ENCODE results near the gene TOR2A.
"Not testable (repeated sequence)": the region's sequence is repeated elsewhere in the genome, so short reads cannot be mapped to it uniquely, and the experiment has no call there.

The TOR2A gene

GRCh38 chr9:127734747-127735529 lies at the start of gene TOR2A:
TOR2A (minus strand) TSS chr9:127735294; CDS start chr9:127735270, 24 bp downstream.
- DNase-seq = peak; percentile 95 to 98

GRCh38 chr9:127783111-127784008 lies 48.3 kb upstream of the TOR2A start:
- DNase-seq = no peak

- DNase-seq = no peak
These were observed 46.7 kb upstream of the TOR2A start for GRCh38 chr9:127781806-127782205.

- DNase-seq = not testable (repeated sequence)
These were observed 45.8 kb upstream of the TOR2A start for GRCh38 chr9:127780909-127781308.

GRCh38 chr9:127780126-127780885 lies 45.2 kb upstream of the TOR2A start:
- no peak for DNase-seq

- no peak for DNase-seq
These were observed 44.3 kb upstream of the TOR2A start for GRCh38 chr9:127779136-127779981.

- no peak for DNase-seq
These were observed 43.4 kb upstream of the TOR2A start, which contains the start of gene SH2D3C for GRCh38 chr9:127778280-127779135. SH2D3C (minus strand) TSS chr9:127778666; CDS start chr9:127778627, 39 bp downstream.

- no peak for DNase-seq
These were observed 42.4 kb upstream of the TOR2A start for GRCh38 chr9:127777368-127777980.

- DNase-seq = no peak
These were observed 41.8 kb upstream of the TOR2A start for GRCh38 chr9:127776924-127777289.

- DNase-seq = peak in 1 of 2 experiments; percentile 15
These were observed 41.3 kb upstream of the TOR2A start for GRCh38 chr9:127776195-127776923.

GRCh38 chr9:127773981-127774380 lies 38.9 kb upstream of the TOR2A start:
- no peak for DNase-seq

GRCh38 chr9:127773272-127773671 lies 38.2 kb upstream of the TOR2A start:
- DNase-seq = no peak

- no peak for DNase-seq
These were observed 37.5 kb upstream of the TOR2A start for GRCh38 chr9:127772603-127773002.

GRCh38 chr9:127771570-127772189 lies 36.6 kb upstream of the TOR2A start:
- DNase-seq = no peak

- DNase-seq = peak; percentile 94 to 98
These were observed 35.9 kb upstream of the TOR2A start for GRCh38 chr9:127770905-127771569.

GRCh38 chr9:127770583-127770904 lies 35.5 kb upstream of the TOR2A start:
- DNase-seq = no peak

- no peak for DNase-seq
These were observed 35.0 kb upstream of the TOR2A start for GRCh38 chr9:127769929-127770582.

- DNase-seq = no peak
These were observed 34.0 kb upstream of the TOR2A start for GRCh38 chr9:127769101-127769500.
